Body of pancreas (tissue), 4 donors: ENCODE measurements around the gene KLHDC4.
"Not testable (repeated sequence)": the region's sequence is repeated elsewhere in the genome, so short reads cannot be mapped to it uniquely, and the experiment has no call there.

Experiments used
- CTCF ChIP-seq, 7 experiments: fragments of 450-650 bp in 4 of 7; fragments of 200-600 bp in 3 of 7; sonication (generic) in 3 of 7; IDR thresholded peaks; one replicate each; pipeline ENCODE4 v1.5.1; 2016 to 2019; ENCODE audit warnings: antibody characterized with exemption in 7 of 7
- POLR2A ChIP-seq, 3 donors: fragments of 450-650 bp; IDR thresholded peaks; one replicate each; pipeline ENCODE4 v1.6.1; 2016; ENCODE audit warnings: antibody characterized with exemption in 3 of 3, mild to moderate bottlenecking in 2 of 3

DNA sequence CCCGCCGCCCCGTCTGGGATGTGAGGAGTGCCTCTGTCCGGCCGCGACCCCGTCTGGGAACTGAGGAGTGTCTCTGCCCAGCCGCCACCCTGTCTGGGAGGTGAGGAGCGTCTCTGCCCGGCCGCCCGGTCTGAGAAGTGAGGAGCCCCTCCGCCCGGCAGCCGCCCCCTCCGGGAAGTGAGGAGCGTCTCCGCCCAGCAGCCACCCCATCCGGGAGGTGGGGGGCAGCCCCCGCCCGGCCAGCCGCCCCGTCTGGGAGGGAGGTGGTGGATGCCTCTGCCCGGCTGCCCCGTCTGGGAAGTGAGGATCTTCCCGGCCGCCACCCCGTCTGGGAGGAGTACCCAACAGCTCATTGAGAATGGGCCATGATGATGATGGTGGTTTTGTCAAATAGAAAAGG, 47.0 kb downstream of the KLHDC4 start:
- not testable (repeated sequence) for TF ChIP-seq POLR2A, CTCF (IDR thresholded peaks at IDR 0.05)
